ENCODE data around the gene YTHDF1. TPM values are rescaled to one million over a fixed set of nuclear protein-coding genes. Genes with fewer than 3 reads are reported as not detected.

The YTHDF1 gene
- total and polyA plus RNA-seq, 2 donors (not counting 1 experiment from before 2014, with no cell fraction given), result 25.3 to 40.5 TPM

- H4K20me1 ChIP-seq (ENCODE audit: control insufficient read depth, insufficient read depth, low read length, poor library complexity, severe bottlenecking), result no peaks in the 10 kb centered on the region
- CTCF ChIA-PET, result interaction anchor here (1.5 kb wide), 1 partner anchor 18 kb away, joined by 4 read pairs; no protein-coding TSS in a partner anchor
Measured at GRCh38 chr20:63241272-63241671, 25.3 kb upstream of the YTHDF1 start.

GRCh38 chr20:63240004-63240403, 24.1 kb upstream of the YTHDF1 start:
- no peak for ATAC-seq (ENCODE audit: low read depth)
- H3K4me2 ChIP-seq (replicated peaks; ENCODE audit: low read depth, low read length, poor library complexity, severe bottlenecking), result no peak overlapping the region
- TF ChIP-seq EZH2 (IDR thresholded peaks at IDR 0.05; ENCODE audit: borderline replicate concordance, insufficient read depth, low read depth, low read length, poor library complexity, severe bottlenecking) (no peak), CTCF (IDR thresholded peaks at IDR 0.05) (no peak)
- no peak overlapping the region for H3K9ac ChIP-seq (ENCODE audit: low read length)
- ChIA-PET CTCF (no interaction called here), POLR2A (no interaction called here)
- no peak overlapping the region for H3K4me3 Mint-ChIP-seq
- peaks cover 5% of the 10 kb centered on the region for H3K27me3 Mint-ChIP-seq
- H3K27ac Mint-ChIP-seq, result no peak overlapping the region
- peaks cover under 1% of the 10 kb centered on the region for H3K4me1 Mint-ChIP-seq
- no peak for DNase-seq
- WGBS (ENCODE audit: insufficient coverage), result 80% methylated on average over 3 of the region's 11 CpGs
- H3K27me3 ChIP-seq (replicated peaks in 1 of 4; ENCODE audit: control extremely low read depth in 1 of 4, control insufficient read depth in 3 of 4, insufficient read depth in 4 of 4, low read length in 3 of 4), result no peaks in the 10 kb centered on the region
- H3K36me3 ChIP-seq (replicated peaks in 1 of 2; ENCODE audit: control extremely low read depth in 1 of 2, control insufficient read depth in 1 of 2, extremely low read depth in 1 of 2, insufficient read depth in 2 of 2, low read length in 1 of 2), result no peaks in the 10 kb centered on the region
- peaks cover 0 to 4% of the 10 kb centered on the region in 2 donors for H3K4me1 ChIP-seq (ENCODE audit: control insufficient read depth in 2 of 2, insufficient read depth in 2 of 2, low read length in 2 of 2)
- H3K9me3 Mint-ChIP-seq (ENCODE audit: insufficient read depth), result no peaks in the 10 kb centered on the region
- H3K27ac ChIP-seq (ENCODE audit: low read length in 2 of 2), result no peak overlapping the region
- no peaks in the 10 kb centered on the region for H3K79me2 ChIP-seq (ENCODE audit: control insufficient read depth, insufficient read depth, low read length)
- peaks cover 0 to 9% (median 0%) of the 10 kb centered on the region in 3 donors for H3K9me3 ChIP-seq (ENCODE audit: control extremely low read depth in 1 of 3, control insufficient read depth in 2 of 3, insufficient read depth in 1 of 3, low read length in 2 of 3)
- H2AFZ ChIP-seq (ENCODE audit: insufficient read depth, low read depth, low read length, poor library complexity, severe bottlenecking), result no peak overlapping the region
- H3K4me3 ChIP-seq (ENCODE audit: control extremely low read depth in 1 of 5, extremely low read depth in 1 of 5, insufficient read depth in 1 of 5, low read depth in 2 of 5, low read length in 4 of 5), result no peak overlapping the region
- no peaks in the 10 kb centered on the region for H4K20me1 ChIP-seq (ENCODE audit: control insufficient read depth, insufficient read depth, low read length, poor library complexity, severe bottlenecking)
- intact Hi-C loops (cut with micrococcal nuclease), result no loop called here

More at GRCh38 chr20:63241272-63241671, 25.3 kb upstream of the YTHDF1 start:
- POLR2A ChIA-PET, result no interaction called here
- Histone ChIP-seq H3K4me3 (ENCODE audit: control extremely low read depth in 1 of 5, extremely low read depth in 1 of 5, insufficient read depth in 1 of 5, low read depth in 2 of 5, low read length in 4 of 5) (no peak overlapping the region), H3K9me3 (ENCODE audit: control extremely low read depth in 1 of 3, control insufficient read depth in 2 of 3, insufficient read depth in 1 of 3, low read length in 2 of 3) (no peaks in the 10 kb centered on the region), H3K36me3 (replicated peaks in 1 of 2; ENCODE audit: control extremely low read depth in 1 of 2, control insufficient read depth in 1 of 2, extremely low read depth in 1 of 2, insufficient read depth in 2 of 2, low read length in 1 of 2) (no peaks in the 10 kb centered on the region), H3K4me2 (replicated peaks; ENCODE audit: low read depth, low read length, poor library complexity, severe bottlenecking) (no peak overlapping the region), H3K27me3 (replicated peaks in 1 of 4; ENCODE audit: control extremely low read depth in 1 of 4, control insufficient read depth in 3 of 4, insufficient read depth in 4 of 4, low read length in 3 of 4) (peaks cover 0 to 2% (median 0%) of the 10 kb centered on the region in 4 experiments), H2AFZ (ENCODE audit: insufficient read depth, low read depth, low read length, poor library complexity, severe bottlenecking) (no peak overlapping the region), H3K4me1 (ENCODE audit: control insufficient read depth in 2 of 2, insufficient read depth in 2 of 2, low read length in 2 of 2) (no peaks in the 10 kb centered on the region), H3K9ac (ENCODE audit: low read length) (no peak overlapping the region), H3K79me2 (ENCODE audit: control insufficient read depth, insufficient read depth, low read length) (no peaks in the 10 kb centered on the region), H3K27ac (ENCODE audit: low read length in 2 of 2) (no peak overlapping the region)
- WGBS (ENCODE audit: insufficient coverage), result 61% methylated on average over 11 of the region's 11 CpGs
- no peak for ATAC-seq (ENCODE audit: low read depth)
- Mint-ChIP-seq H3K9me3 (ENCODE audit: insufficient read depth) (no peaks in the 10 kb centered on the region), H3K4me3 (no peak overlapping the region), H3K27me3 (peaks cover 14% of the 10 kb centered on the region), H3K27ac (no peak overlapping the region), H3K4me1 (no peaks in the 10 kb centered on the region)
- TF ChIP-seq CTCF (IDR thresholded peaks at IDR 0.05) (no peak), EZH2 (IDR thresholded peaks at IDR 0.05; ENCODE audit: borderline replicate concordance, insufficient read depth, low read depth, low read length, poor library complexity, severe bottlenecking) (no peak)
- no peak for DNase-seq
- intact Hi-C loops (cut with micrococcal nuclease), result no loop called here
